NOMO-1 treated with dmso at 0.1 percent for 144 hours (cell line): ENCODE measurements around the gene GAB2.

Experiments
- DNase-seq: peaks from one replicate; lab custom pipeline; 2025; ENCODE audit not compliant: unreplicated experiment; lab: John Stamatoyannopoulos, UW

The GAB2 gene

DNA sequence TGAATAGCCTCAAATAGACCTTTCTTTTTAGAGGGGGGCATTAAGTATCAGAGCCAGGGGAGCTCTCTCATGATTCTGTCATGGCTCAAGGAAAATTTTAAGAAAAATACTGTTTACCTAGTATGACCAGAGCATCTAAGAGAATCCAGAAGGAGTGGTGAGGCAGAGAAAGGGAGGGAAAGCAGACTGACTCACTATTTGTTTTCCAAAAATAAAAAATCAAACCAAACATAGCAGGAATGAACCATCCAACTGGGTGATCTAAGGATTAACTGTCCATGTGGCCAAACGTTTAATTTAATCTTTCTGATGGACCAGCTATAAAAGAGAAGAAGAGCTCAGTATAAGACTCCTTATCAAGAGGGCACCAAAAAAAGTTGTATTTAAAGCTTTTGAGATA lies 70.8 kb downstream of the GAB2 start:
- no peak for DNase-seq

DNA sequence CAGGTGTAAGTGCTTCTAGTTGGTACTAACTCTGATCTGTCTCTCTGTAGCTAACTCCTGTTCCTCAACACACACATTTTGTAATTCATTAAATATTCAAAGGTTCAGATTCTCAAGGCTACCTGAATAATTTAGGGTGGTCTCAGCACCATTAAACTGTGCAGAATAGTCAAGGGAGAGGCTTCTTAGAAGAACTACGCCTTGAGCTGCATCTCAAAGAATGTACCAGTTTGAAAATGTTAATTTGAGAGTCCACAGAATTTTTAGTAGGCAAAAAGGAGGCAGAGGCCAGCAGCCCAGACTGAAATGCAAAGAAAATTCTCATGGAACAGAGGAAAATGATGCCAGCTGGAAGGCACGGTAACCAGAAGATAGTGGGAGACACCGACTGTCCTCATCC lies 72.2 kb downstream of the GAB2 start:
- no peak for DNase-seq

DNA sequence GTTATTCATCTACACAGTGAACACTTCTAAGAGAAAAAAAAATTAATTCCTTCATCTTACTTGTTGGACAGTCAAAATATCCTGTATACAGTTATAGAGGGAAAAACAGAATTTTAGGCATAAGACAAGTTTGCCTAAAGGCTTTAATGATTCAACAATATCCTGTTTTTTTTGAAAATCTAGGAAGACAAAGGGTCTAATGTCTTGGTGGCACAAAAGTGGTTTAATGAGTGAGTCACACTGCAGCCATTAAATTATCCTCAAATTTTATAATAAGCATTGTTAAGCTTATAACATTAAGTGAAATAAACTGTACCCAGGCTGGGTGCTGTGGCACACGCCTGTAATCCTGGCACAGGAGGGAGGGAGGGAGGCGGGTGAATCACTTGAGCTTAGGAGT lies 72.9 kb downstream of the GAB2 start:
- no peak for DNase-seq

DNA sequence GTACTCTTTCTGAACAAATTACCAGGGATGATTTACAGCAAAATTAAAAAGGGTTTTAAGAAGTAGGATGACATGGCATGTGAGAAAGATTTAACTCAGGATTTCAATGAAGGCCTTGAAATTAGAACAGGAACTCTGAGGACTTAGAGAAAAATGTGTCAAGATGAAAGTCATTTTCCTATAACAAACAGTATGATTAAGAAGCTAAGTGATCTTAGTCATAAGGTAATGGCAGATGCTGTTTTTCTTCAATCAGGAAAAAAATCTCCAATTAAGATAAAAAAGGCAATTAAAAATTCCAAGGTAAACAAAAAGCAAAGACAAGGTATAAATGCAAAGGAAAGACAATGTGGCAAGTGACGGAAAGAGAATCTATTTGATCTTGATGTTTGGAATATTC lies 73.5 kb downstream of the GAB2 start:
- no peak for DNase-seq

- no peak for DNase-seq
Observed at GRCh38 chr11:78343303-78343702, 74.3 kb downstream of the GAB2 start.

DNA sequence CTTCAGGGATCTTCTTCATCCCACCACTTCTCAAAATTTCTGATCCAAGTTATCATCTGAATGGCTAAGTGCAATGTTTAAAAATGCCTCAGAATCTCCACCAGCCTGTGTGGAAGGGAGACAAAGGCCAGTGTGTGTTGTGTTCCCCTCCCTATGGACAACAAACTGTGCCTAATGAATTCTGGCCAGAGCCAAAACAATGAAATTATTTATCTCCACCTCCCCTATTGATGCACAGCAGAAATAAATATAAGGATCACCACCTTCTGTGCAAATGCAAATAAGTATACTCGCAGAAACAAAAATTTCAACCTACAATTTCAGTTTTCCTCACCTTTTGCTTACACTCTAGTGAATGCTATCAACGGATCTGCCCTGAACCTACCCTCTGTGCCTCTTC lies 75.8 kb downstream of the GAB2 start:
- no peak for DNase-seq

GRCh38 chr11:78340530-78340929 lies 77.1 kb downstream of the GAB2 start:
- no peak for DNase-seq

DNA sequence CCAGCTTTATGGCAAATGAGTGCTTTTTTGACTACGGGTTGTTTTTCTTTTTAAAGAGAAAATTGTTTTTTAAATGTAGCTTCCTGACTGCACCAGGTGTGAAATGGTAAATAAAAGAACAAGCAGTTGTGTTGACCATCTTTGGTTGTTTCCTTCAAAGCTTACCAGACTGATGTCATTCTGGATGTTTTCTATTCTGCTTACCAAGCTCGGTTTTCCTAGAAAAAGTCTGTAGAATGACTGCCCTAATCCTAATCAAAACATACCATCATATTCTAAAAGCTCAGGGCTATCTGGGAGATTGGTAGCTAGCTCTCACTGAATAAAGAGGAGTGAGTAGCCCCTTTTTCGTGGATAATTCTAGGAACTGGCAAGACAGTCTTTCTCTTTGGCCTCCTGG lies 77.7 kb downstream of the GAB2 start:
- DNase-seq: no peak

DNA sequence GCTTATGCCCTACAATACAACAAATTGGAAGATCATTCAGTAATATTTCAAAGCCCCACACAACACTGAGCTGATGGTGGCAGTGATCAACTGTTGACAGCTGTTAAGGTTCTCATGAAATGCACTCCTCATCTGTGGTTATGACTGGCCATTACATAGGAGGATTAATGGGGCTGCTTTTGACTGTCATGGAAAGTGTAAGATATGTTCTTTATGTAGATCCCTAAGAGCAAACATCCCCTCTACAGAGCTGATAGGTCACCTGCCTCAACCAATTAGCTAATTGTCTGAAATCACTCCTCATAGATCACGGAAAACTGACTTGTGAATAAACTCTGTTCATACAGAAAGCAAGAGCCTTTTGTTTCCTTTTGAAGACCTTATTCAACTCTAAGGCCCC lies 78.1 kb downstream of the GAB2 start:
- DNase-seq: no peak

DNA sequence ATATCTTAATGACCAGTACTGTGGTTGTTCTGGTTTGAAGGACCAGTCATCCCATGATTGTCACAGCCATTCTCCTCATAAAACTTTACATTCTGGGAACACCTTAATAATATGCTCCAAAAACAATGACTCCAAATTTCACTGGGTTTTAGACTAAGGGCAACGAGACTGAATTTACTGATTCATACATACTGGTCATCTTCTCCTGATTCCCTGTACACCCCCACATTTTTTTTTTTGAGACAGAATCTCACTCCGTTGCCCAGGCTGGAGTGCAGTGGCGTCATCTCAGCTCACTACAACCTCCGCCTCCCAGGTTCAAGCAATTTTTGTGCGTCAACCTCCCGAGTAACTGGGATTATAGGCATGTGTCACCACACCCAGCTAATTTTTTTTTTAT lies 78.9 kb downstream of the GAB2 start:
- no peak for DNase-seq

DNA sequence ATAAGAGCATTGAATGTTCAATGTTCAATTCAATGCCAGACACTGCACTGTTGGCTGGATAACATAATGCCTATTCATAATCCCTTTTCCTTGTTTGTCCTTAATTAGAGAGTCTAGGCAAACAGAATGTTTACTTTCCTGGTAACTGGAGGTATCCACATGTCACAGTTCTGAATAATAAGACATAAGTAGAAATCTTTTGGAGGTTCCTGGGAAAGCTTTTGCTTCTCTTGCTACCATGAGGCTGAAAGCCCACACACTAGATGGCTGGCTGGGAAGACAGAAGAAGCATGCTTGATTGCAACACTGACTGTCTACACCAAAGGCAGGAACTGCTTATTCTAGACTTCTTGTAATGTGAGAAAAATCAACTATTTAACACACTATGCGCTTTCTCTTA lies 79.5 kb downstream of the GAB2 start:
- DNase-seq: no peak

- no peak for DNase-seq
Observed at GRCh38 chr11:78337554-78337924, 80.1 kb downstream of the GAB2 start.

DNA sequence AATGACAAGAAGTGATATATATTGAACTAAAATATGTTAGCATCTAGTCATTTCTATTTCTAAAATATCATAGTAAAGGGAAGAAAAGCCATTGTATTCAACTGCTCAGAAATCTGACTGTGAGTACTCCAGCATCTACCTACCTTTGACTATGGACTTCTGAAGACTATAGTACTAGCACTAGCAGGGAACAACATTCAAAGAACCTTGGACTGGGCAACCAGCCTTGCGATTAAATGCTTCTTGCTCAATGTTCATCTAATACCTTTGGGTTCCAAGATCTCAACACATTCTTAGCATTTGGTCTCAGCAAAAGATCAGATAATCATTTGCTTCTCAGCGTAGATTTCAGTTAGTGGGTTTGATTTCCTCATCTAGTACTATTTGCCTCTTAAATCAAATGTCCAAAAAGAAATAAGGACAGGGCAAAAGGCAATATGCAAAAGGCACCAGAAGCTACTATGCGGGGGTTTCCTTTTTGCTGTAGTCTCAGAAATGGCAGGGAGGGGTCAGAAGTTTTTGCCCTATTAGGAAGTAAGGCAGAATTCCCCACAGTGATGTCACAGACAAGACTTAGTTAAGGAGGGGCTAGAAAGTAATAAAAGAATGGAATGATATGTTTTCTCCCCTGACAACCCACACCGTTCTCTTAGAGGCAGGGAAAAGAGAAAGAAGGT lies 80.6 kb downstream of the GAB2 start:
- no peak for DNase-seq

DNA sequence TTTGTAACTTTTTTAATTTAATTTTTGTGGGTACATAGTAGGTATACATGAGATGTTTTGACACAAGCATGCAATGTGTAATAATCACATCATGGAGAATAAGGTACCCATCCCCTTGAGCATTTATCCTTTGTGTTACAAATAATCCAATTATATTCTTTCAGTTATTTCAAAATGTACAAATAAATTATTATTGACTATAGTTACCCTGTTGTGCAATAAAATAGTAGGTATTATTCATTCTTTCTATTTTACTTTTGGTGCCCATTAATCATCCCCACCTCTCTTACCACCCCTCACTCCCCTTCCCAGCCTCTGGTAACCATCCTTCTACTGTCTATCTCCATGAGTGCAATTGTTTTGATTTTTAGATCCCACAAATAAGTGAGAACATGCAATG lies 83.5 kb downstream of the GAB2 start:
- no peak for DNase-seq

DNA sequence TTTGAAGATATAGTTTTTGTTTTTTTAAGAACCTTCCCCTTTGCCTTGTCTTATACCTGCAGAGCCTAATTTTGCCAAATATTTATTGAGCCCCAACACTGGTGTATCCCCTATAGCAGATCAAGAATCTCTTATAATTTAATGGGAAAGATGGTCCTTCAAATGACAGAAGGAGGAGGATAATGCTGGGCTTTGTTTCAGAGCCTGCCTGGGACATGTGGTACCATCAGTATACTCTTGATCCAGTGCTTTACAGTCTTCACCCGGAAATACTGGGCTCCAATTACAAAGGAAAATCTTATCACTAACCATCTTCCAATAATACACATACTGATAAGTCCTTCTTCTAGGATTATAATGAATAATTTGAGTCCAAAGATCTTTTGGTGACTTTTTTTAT lies 84.7 kb downstream of the GAB2 start:
- no peak for DNase-seq

DNA sequence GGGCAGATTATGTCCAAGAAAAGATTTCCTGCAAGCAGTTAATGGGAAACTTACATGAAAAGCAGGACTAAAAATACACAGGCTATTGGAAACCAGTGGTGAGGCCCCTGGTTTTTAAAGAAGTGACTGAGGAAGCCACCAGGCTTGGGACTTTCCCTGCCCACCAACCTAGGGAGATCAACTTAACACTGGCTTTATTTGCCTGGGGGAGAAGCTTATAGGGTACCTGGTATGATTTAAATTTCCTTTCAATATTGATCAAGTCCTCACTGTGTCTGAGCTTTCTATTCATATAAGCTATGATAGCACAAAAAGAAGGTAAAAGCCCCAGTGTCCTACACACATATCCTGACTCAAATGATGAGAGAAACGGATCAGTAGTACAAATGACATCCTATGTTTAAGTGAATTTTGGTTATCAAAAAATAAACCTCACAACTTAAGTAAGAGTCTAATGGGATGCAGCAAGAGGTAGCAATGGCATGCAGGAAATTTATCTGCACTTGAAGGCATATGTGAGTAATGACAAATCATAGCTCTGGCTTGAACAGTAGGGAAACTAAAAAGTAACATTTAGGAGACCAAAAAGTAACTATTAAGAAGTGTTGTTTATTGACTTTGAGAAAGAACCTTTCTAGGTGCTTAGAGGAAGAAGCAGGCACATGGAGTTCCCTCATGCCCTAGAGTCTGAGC lies 85.3 kb downstream of the GAB2 start:
- DNase-seq: no peak

- DNase-seq: no peak
Observed at GRCh38 chr11:78331711-78332110, 85.9 kb downstream of the GAB2 start.

DNA sequence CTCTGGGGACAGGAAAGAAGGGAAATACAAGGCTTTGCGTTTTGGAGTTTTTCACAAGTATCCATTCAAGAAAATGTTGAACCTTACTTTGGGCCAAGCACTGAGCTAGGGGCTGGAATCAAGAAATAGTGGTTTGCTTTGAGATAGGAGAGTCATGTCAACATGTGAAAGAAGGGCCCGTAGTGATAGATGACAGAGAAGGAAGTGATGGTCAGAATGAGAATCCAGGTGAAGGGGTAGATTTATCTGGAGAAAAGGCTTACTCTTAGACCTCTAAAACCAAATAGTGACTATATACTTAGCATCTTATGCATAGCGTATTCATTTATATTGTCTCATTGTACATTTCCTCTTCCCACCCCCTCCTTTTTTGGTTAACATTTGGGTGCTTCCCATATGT lies 87.3 kb downstream of the GAB2 start:
- no peak for DNase-seq

DNA sequence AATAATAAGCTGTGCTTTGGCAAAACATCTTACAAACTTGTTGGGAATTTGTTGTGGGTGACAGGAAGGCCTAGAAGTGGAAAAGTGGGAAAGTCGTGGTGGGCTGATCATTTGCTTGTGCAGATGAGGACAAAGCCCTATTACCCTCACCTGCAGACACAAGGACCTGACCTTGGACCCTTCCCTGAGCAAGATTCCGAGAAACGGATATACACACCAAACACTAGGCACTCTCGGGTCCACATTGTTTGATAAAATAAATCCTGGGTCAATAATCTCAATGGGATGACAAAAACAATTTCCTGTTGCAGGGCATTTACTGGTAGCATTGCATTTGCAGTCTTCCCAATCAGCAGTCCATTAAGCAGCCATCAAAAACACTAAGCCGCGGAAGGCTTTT lies 89.7 kb downstream of the GAB2 start:
- DNase-seq: no peak

DNA sequence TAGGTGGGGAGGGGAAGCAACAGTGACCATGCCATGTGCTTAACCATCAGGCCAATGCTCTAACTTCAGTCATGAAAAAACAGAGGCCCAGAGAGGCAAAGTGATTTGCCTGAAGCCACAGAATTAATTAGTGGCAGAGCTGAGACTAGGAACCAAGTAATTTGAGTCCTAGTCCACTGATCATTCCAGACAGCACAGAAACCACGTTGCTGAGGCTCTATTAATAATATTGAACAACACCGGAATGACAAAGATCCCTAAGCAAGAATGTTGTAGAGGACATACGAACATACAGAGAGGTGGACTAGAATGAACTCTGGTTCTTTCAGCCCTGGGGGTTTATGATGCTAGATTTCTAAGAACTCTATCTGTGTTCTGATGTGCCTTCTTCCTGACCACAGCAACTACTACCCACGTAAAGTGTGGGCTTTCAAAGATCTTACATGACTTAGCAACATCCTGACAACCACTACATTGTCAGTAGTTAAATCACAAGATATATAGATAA lies 92.3 kb downstream of the GAB2 start:
- no peak for DNase-seq

DNA sequence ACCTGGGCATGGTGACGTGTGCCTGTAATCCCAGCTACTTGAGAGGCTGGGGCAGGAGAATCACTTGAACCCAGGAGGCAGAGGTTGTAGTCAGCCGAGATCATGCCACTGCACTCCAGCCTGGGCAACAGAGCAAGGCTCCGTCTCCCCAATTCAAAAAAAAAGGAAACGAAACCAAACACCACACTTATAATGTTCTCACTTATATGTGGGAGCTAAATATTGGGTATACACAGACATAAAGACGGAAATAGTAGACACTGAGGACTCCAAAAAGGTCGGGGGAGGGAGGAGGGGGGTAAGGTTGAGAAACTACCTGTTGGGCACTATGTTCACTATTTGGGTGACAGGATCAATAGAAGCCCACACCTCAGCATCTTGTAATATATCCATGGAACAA lies 94.3 kb downstream of the GAB2 start:
- DNase-seq: no peak

DNA sequence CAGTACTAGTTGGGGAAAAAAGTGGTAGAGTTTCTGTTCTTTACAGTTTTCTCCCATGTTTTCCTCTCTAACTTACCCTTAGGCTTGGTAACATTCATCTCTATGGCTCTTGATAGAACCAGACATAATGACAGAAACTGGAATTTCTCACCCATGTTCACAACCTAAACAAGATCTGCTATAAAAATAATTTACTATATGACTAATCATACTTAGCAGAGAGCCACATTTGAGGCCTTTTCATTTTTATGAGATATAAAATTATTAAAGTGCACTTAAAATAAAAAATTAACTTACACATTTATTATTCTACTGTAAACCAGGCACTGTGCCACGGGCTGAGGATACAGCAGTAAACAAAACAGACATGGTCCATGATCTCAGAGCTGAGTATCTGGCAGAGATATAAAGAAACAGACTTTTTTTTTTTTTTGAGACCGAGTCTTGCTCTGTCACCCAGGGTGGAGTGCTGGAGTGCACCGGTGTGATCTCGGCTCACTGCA lies 98.1 kb downstream of the GAB2 start:
- no peak for DNase-seq
